GM21526 (cell line): ENCODE measurements around the gene DLGAP1.
A peak's percentile ranks its signal among the peaks of the same experiment; 100 is the strongest.
"Not testable (repeated sequence)": the region's sequence is repeated elsewhere in the genome, so short reads cannot be mapped to it uniquely, and the experiment has no call there.

Experiments used
- ATAC-seq: cut with Tn5 transposase; IDR thresholded peaks from one replicate; pipeline ENCODE4 v1.9.1; 2021; ENCODE audit warnings: moderate library complexity; ENCODE audit not compliant: unreplicated experiment, low FRiP score

Gene DLGAP1

DNA sequence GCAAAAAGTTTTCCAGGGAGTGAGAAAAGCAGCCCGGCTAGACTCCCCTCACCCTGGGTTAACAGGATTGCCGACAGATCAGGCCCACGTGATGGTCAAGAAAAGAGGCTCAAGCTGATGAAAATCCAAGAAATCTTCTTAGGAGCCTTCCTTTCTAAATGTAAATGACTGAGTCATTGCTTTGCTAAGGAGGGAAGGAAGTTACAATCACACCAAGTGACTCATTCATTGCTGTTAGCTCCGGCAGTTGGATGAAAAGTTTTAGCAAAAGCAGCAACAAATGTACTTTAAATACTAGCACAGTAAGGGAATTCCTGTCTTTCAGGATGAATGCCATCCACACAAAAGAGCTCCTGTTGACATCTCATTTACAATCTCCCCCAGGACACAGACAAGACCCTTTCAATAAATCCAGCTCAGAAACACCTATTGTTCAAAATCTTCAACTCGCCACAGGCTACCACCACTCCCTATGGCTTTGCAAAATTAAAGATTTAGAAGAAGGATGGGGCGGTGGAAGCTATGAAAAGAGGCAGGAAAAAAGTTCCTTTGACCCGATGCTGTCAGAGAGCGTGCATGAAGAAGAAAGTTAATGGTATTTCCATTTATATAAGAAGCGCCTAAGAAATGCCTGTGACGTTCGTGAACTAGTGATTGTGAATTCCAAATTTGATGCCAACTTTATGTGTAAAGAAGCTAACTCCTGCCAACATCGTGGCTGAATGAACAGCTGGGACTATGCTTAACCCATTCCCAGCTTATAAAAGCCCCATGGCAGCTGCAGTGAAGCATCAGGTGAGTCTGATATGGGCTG is 851.5 kb downstream of the DLGAP1 start:
- no peak for ATAC-seq

DNA sequence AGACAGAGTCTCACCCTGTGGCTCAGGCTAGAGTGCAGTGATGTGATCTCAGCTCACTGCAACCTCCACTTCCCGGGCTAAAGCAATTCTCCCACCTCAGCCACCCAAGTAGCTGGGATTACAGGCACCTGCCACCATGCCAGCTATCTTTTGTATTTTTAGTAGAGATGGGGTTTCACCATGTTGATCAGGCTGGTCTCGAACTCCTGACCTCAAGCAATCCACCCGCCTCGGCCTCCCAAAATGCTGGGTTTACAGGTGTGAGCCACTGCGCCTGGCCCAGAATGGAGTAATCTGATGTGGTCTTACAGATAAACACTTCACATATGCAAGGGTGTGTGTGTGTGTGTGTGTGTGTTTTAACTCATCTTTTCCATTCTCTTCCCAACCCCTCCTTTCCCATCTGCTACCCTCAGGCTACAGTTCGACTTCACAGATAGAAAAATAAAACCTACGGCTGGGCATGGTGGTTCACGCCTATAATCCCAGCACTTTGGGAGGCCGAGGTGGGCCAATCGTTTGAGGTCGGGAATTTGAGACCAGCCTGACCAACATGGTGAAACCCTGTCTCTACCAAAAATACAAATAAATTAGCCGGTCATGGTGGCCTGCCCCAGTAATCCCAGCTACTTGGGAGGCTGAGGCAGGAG is 853.9 kb downstream of the DLGAP1 start:
- ATAC-seq, result not testable (repeated sequence)

DNA sequence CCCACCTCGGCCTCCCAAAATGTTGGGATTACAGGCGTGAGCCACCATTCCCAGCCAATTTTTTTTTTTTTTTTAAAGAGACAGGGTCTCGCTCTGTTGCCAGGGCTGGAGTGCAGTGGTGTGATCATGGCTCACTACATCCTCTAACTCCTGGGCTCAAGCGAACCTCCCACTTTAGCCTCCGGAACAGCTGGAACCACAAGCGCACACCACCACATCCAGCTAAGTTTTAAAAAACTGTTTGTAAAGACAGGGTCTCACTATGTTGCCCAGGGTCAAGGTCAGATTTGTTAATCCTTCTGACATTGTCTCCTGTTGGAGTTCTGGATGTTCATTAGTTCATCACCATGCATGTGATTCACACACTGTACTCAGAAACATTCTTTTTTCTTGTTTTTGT is 855.2 kb downstream of the DLGAP1 start:
- no peak for ATAC-seq

DNA sequence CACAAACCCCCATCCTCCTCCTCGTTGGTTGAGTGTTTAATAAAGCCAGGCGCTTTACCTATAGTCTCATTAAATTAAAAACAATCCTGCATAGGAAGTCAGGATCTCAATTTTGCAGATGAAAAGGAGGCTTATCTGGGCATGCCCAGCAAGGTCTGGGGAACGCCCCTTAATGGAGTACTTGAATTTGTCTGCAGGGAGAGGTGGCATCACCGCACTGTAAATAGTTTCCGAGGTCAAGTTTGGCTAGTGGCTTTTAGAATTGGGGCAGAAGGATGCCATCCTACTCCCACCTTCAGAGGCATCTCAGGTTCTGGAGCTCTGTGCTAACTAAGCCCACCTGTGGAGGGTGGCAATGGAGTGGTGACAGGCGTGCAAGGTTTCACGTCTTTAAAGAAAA is 855.9 kb downstream of the DLGAP1 start:
- no peak for ATAC-seq

DNA sequence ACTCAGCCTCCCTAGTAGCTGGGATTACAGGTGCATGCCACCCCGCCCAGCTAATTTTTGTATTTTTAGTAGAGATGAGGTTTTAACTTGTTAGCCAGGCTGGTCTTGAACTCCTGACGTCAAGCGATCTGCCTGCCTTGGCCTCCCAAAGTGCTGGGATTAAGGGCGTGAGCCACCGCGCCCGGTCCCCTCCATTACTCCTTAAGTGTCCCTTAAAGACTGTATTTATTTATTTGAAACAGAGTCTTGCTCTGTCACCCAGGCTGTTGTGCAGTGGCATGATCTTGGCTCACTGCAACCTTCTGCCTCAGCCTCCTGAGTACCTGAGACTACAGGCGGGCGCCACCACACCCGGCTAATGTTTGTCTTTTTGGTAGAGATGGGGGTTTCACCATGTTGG is 856.5 kb downstream of the DLGAP1 start:
- no peak for ATAC-seq

DNA sequence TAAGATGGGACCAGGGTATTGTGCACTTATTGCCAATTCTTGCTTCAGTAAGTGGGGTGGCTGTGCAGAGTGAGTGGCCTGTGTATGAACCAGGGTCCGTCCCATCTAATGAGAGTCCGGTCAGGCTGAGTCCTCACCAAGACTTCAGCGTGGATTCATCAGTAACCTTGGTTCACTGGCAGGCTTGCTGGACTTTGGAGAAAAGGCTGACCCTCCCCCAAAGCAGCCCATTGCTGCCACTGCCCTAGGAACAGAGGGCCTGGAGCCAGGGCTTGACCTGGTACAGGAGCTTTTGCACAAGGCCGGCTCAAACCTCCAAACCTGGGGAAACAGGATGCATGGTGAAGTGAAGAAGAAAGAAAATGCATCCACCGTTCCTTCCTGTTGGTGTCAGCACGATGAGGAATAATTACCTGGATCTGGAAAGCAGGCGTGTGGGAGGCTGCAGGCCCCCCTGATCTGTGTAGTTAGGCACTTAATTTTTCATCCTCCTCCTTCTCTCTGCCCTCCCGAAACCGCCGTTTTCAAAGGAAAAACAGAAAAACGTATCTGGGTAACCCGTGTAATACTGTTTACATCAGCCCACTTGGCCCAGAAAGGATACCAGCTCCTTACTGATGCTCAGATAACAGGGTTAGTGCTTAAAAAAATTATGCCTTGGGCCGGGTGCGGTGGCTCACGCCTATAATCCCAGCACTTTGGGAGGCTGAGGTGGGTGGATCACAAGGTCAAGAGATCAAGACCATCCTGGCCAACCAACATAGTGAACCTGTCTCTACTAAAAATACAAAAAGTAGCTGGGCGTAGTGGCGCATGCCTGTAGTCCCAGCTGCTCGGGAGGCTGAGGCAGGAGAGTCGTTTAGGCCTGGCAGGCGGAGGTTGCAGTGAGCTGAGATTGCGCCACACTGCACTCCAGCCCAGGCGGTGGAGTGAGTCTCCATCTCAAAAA is 857.4 kb downstream of the DLGAP1 start:
- no peak for ATAC-seq

DNA sequence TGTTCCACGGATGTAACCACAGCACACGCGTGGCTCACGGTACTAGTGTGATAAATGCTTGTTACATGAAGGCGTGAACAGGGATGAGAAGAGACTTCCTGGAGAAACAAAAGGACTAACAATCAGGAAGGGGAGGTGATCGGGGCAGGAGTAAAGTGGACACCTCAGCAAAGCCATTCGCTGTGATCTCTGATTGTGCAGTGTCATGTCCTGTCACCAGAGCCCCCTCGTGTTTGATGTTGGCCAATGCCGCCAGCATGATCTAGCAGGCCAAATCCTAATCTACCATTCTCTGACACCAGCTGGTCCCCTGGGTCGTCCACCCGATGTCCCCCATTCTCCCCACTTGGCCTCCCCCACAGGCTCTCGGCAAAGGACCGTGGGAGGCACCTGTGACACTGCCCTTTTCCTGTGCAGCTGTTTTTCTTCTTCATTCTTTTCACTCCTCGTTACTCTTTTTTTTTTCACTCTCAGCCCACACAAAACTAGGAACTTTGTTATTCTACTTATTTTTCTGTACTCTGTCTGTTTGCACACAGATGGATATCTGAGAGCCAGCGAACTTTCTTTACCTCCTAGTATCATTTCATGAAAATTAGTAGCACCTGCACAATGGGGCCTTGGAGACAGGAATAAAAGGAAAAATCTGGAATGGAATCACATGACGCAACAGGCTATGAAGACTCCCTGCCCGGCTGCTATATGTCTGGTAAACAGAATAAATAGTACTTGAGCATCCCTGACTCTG is 858.3 kb downstream of the DLGAP1 start:
- ATAC-seq, result no peak

DNA sequence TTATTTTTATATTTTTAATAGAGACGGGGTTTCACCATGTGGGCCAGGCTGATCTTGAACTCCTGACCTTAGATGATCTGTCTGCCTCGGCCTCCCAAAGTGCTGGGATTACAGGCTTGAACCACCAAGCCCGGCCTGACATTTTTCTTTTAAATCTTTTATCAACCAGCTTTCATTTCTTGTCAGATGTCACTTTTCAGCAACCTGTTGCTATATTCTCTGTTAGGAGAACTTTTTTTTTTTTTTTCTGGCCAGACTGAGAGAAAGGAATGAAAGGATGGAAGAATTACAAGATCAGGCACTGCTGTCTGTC is 858.8 kb downstream of the DLGAP1 start:
- no peak for ATAC-seq

DNA sequence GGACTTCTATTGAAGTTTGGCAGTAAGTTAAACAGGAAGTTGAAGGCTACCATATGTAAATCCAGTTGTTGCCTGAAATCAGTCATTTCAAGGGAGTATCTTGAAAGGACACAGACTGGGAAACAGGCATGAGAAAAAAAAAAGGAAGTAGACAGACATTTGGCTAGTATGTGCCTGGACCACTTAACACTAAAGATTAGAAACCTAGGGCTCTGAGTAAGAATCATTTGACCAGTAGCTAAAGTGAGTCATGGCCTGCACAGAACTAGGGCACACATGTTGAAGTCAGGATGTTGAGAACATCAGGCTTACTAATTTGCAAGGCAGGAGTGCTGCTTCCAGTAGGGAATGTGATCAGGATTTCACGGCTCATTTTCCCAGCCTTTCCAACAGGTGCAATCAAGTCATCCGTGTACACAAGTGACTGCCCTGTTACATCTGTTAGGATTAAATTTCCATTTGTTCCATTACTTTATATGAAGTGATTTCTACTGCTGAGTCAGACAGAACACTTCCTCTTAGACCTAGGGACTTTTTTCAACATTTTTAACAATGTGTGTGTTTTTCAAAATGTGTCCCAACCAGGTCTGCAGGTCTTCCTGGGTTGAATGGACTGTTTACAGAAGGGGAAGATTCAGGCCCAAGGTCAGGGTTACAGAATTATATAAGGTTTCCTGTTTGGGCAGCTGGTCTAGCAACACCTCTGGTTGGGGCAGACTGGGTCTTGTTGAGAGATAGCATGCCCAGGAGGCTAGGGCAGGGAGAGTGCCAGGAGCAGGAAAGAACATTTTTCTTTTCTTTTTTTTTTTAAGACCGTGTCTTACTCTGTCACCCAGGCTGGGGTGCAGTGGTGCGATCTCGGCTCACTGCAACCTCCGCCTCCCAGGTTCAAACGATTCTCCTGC is 859.5 kb downstream of the DLGAP1 start:
- peak; percentile 45 for ATAC-seq

DNA sequence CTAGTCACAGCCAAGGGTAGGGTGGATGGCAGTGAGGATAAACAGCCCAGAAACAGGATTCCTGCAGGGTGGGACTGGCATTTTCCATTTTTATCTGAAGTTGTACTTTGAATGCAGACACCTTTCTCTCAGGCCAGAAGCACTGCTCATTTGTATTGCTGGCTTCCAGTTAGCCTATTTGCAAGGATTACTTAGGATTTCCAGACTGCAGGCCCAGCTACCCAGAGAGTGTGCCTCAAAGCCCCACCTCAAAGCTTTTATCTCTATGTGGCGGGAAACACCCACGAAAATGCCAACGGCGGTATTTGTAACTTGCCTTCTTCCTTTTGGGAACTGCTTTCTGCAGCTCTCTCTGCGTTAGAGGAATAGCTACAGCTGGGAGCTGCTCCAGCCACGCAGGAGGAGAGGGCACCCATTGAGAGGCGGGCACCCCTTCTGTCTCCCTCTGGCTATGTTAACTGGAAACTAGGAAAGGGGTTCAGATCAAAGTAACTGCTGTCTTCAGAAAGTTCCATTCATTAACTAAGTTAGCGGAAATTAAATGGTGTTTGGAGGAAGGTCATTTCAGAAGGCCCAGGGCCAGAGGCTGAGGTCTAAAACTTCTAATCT is 860.2 kb downstream of the DLGAP1 start:
- ATAC-seq, result peak; percentile 2

DNA sequence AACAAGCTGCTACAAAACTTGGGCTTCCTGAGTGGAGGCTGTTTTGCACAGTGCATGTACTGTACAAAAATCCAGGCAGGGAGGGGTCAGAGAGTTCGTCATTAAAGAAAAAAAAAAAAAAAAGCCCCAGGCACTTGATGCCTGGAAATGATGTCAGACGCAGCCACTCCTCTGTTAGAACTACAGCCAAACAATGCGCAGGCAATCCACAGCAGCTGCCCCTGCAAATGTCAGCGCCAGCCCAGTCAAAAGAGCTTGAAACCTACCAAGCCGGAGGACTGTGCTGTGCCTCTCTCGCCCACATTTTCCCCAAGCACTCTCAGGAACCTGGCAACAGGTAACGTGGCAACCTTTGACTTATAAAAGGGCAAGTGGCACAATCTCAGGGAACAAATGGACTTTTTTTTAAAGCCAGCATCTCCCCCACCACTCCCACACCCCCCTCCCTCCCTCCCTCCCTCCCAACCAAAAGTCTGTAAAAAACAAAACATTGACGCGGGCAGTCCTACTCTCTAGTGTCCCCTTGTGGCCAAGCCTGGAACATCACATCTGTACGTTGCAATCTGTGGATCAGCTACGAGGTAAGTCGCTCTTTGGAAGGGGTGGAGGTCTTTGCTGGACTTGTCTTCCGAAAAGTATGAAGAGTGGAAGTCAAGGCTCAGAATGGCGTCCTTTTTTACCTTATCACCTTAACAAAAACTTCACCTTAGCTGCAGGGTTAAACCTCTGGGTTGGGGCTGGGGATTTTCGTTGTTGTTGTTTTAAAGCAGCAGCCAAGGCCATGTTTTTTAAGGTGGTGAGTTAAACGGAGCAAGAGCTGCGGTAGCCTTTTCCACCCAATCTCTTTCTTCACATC is 861.0 kb downstream of the DLGAP1 start:
- peak; percentile 54 for ATAC-seq

DNA sequence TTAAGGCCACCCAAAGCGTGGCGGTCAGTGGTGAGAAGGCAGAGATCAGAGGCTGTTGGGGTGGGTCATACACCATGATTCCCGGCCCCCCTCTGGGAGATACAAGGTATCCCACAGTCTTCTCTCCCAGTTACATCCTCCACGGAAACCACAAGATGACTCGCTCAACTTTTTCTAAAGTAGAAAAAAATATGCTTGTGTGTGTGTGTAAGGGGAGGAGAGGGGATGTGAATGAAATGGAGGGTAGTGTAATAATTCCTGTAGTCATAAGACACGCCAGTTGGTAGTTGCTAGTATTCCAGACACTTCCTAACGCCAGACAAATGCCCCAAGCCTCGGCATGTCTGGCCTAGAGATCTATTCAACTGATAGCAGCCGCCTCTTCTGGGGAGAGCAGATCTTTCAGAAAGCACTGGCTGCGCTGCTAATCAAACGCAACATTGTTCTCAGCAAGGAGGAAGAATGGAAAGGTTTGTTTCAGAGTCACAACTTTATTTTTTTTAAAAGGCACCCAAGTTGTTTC is 861.7 kb downstream of the DLGAP1 start:
- ATAC-seq, result no peak

DNA sequence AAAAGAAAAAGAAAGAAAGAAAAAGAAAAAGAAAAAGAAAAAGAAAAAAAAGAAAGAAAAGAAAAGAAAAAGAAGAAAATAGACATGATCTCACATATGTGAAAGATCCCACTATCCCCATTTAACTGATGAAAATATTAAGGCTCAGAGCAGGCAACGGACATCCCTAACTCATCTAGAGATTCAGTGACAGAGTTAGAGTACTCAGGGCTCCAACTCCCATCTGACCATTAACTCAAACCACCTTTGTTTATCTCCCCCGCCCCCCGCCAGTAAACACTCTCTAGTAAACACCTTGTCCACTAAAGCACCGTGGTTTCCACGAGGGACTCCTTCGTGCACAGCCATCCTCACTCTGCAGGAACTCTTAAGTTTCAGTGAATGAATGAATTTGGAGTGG is 862.2 kb downstream of the DLGAP1 start:
- ATAC-seq, result no peak

DNA sequence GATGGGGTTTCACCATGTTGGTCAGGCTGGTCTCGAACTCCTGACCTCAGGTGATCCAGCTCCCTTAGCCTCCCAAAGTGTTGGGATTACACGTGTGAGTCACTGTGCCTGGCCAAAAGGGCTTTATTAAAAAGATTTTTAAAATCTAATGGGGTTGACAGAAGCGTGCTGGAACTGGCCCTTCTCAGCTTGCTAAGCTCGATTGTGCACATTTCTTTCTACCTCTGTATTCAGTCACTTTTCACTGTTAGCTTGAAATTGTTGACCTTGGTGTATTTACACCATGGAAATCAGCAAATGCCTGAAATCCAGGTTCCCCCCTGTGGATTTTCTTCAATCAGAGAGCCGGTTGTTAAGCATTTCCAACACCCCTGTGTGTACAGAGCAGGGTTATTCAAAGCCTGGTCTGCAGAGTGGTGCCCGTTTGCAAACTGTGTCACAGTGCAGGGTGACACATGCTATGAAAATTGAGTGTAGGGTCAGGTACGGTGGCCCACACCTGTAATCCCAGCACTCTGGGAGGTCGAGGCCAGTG is 864.9 kb downstream of the DLGAP1 start:
- no peak for ATAC-seq

DNA sequence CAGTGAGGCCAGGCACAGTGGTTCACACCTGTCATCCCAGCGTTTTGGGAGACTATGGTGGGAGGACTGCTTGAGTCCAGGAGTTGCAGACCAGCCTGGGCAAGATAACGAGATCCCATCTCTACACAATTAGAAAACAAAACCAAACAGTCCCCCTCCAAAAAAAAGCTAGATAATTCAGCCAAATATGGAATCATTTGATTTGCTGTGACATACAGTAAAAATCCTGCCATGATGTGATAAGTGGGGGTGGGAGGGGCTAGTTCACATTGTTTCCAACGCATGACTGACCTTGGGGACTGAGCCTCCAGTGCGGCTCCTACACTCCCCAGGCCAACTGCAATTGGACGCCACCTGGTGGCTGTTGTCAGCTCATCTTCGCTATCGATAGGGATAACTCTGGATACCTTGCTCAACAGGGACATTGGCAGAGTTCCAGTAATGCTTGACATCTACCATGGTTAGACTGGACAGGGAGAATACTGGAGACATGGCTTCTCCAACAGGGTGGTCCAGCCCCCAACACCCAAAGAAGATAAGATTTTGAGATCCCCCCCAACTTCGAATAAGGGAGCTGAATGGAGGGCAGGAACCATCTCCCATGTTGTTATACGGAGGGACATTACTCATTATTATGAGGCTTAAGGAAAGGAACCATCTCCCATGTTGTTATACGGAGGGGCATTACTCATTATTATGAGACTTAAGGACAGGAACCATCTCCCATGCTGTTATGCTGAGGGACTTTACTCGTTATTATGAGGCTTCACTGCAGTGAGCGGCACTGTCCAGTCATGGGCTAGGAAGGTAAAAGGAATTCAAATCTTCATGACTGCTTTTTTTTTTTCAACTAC is 869.2 kb downstream of the DLGAP1 start:
- ATAC-seq, result peak; percentile 1

DNA sequence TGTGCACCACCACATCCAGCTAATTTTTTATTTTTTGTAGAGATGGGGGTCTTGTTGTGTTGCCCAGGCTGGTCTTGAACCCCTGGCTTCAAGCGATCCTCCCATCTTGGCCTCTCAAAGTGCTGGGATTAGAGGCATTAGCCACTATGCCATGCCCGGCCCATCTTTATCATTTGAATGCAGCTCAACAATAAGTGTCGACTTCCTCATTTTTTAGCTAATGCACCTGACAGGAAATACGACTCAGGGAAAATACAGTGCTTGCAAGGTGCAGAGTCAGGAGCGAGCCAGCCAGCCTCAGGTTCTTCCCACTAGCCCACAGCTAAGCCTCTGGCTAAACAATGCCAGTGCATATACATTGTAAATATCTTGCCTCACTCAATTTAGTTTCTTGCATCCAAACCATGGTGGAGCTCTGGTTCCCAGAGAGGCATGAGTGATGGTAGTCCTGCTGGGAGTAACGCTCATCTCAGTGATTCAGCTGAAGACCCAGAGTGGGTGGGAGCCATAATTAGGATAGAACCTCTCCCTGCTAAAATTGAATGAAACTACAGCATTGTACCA is 870.1 kb downstream of the DLGAP1 start:
- ATAC-seq, result no peak
